Hematopoietic multipotent progenitor cell (in vitro differentiated cells): Measurements from ENCODE around the gene ACSL6. TPM values are rescaled to one million over a fixed set of nuclear protein-coding genes. Genes with fewer than 3 reads are reported as not detected.

Source experiments
- DNase-seq, 3 donors: peaks; one replicate each; pipeline ENCODE4 v3.0.0-alpha.2; 2011 to 2015; ENCODE audit warnings: low read depth in 2 of 3, low spot score in 2 of 3
- total RNA-seq: library from RNA; depleted of rRNA; stranded (reverse); fragments of >200 nt; gene quantifications from one replicate; pipeline ENCODE4 v1.2.3, GENCODE V29; 2012

Gene ACSL6
- total RNA-seq, 1 donor = 0.27 TPM

DNA sequence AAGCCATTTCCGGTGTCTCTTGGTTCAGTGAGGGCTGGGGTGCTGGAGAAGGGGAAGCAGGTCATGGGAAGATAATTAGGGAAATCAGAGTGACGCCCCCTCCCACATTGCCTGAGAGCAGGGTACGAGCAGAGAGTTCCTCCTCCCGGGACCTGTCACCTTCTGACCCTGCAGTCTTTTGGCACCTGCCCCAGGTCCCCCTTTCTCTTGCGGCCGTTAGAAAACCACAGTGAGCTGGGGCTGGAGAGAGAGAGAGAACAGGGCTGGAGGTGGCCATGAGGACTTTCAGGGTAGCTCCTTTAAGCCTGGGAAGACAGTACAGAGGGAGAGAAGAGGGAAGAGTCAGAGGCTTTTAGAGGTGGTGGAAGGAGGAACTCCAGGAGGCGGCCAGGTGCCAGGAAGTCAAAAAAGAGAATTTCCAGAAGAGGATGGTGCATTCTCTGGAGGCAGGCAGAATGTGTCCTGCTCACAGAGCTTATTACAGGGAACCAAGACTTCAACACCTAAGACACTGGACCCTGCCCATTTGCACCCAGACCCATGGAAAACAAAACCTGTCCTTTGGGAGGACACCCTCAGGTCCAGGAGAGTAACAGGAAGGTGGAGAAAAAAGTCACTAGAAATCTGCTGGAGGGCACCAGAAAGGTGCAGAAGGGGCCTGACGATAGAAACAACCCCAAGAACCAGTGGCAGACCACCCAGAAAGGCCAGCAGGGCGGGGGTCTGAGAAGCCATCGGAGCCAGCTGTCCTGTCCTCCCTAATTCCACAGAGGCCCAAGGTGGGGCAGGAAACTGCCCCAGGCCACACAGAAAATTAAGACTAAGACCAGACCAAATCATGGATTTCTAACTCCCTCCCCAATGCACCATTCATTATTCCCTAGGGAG is 6.5 kb upstream of the ACSL6 start:
- DNase-seq = no peak

DNA sequence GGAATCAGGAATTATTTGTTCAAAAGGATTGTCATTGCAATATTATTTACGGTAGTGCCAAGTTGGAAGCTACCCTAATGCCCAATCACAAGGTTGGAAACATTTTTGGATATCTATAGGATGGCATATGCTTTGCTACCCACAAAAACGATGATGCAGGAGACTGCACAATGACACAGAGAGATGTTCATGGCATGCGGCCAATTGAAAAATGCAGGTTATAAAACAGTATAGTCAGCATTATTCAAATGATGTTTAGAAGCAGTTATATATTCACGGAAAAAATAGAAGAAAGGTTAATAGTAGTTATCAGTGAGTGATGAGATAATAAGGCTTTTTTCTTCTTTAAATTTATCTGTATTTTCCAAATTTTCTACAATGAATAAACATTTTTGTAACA is 5.9 kb upstream of the ACSL6 start:
- no peak for DNase-seq

DNA sequence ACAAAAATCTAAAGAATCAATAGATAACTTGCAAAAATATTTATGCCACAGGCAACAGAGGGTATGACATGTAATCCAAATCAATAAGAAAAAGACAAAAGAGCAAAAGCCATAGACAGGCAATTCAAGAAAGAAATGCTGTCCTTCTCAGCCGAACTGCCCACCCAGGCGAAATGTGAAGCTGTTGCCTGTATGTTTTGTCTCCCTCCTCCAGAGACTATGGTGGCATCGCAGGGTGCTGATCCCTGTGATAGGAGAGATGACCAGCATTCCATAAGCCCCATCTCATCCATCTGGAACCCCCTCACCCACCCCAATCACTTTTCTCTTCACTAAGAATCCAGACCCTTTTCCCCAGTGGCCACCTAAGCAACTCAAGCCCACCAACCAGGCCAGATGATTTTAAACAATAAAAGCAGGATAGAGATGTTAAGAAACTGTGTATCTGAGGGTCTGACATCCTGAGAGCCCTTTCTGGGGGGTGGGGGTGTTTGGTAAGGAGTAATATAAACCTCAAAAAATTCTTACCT is 5.3 kb upstream of the ACSL6 start:
- no peak for DNase-seq

DNA sequence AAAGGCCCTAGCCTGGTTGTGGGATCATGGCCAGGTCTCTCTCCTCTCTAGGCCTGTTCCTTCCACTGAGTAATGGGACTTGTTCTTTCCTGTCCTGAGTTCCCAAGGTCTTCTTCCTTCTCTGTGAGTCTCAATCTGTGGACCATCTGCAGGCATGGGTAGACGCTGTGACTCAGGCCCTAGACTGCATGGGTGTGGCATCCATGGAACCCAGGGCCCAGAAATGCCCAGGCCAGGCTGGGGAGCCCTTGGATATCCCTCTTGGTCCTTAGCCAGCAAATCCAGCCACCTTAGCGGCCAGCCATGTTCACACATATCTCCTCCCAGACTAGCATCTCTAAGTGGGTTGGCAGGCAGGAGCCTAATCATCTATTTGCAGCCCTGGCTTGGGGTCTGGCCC is 2.3 kb upstream of the ACSL6 start:
- no peak for DNase-seq

DNA sequence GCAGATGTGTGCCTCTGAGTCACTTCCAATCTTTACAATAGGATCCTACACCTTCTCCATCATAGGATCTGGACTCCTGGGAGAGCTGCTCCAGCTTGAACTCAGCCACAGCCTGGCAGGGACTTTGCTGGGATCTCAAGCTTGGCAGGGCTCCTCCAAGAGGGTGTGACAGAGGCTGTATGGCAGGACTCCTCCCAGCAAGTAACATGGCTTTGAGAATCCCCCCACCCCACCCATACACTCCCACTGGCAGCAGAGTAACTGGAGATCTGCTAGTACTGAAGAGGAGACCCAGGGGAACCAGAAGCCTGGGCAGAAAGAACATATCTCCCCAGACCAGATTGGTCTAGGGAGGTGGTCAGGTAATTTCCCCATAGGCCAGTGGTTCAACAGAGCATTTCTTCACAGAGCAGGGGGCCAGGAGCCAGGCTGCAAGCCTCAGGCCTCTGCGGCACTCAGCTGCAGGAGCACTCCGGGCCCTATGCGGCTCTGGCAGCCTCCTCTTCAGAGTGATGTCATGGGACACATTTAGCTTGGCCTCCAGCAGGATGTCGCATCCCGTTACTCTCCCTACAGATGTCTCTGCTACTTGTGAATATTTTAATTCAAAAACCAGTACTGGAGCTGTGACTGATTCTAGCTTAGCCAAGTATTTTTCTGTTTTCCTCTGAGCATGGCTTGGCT is 1.7 kb upstream of the ACSL6 start:
- no peak for DNase-seq

DNA sequence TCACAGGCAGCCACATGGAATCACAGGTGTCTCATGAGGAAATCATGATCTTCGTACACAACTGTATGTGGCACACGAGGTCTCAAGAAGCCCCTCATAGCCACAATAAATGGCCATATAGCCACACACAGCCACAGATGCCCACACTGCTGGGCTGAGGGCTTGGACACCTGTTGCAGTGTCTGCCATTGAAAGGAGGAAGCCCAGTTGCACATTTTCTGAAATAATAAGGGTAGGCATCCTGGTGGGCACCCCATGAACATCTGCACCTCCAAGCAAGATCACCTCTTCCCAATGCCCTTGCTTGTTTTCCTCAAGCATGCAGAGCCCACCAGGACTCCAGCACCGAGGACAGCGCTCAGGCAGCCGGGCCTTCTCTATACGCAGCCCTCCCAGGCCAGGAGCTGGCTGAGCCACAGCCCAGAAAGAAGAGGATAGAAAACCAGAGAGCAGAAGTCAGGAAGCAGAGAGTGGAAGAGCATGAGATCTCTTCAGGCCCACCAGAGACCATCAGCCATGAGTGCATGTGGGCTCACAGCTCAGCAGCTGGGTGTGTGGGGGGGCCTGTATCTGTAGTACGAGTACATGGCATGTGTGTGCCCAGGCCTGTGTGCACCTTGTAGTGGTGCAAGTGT is 1.0 kb upstream of the ACSL6 start:
- peak in 2 of 3 donors; percentile 68 to 83 for DNase-seq

DNA sequence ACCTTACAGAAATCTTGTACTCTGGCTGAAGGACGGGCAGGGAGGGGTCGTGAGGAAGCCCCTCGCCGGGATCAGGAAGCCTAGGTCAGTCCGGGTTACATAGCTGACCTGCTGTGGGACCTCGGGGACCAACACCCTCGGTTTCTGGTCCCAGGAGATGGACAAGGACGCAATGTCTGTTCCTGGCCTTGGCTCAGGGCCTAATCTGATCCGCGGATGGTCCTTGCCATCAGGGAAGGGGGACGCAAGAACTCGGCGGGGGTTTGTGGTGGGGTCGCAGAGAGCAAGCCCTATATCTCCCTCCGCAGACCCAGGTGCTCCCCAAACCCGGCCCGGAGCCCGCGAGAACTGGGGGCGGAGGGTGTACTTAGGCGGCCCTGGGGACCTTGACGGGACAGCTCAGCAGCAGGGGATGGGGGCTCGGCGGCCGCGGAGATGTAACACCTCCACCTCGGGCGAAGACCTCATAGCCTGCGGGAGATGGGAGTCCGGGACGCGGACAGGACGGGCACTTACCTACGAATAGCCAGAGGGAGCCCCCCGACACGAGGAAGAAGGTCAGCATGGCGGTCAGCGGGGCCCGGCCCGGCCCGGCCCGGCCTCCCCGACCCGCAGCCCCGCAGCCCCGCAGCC is 353 bp downstream of the ACSL6 start:
- DNase-seq = no peak

DNA sequence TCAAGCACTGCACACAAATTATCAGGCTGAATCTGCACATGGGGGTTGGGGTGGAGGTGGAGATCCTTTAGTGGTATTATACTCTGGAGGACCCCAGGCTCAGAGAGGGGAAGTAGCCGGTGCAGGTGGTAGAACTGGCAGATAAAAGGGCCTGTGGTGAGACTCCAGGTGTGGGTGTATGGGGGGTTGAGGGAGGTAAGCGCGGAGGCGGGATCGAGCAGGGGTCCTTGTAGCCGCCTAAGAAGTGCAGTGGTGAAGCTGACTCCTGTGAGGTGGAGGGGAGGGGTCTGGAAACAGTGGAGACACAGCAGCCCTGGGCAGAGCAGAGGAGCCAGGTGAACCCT is 841 bp downstream of the ACSL6 start:
- DNase-seq = no peak

DNA sequence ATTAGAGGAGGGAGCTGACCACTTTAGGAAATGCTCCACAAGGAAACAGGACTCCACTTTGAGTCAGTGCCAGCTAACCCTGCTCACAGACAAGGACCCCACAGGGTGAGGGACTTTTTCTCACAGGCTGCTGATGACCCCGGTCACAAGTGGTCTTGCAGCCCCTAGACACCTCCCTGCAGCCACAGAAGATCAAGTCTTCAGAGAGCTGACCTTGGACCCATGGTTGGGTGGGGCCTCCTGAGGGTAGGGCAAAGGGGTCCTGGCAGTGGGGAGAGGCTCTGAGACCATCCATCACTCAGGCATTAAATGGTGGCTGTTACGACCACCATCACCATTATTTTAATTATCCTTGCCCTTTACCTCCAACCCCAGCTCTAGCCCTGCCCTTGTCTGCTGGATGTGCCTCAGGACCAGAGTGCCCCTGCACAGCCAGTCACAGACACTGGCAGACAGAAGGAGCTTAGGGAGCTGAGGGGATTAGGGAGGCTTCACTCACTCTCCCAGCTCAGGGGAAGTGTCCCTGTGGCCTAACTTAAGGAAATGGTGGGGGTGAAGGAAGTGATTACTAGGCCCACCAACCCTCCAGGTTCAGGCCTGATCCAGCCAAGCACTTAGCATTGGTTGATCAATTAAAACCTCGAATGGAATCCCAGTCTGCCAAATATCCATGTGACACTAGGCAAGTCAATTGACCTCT is 1.6 kb downstream of the ACSL6 start:
- DNase-seq = no peak

DNA sequence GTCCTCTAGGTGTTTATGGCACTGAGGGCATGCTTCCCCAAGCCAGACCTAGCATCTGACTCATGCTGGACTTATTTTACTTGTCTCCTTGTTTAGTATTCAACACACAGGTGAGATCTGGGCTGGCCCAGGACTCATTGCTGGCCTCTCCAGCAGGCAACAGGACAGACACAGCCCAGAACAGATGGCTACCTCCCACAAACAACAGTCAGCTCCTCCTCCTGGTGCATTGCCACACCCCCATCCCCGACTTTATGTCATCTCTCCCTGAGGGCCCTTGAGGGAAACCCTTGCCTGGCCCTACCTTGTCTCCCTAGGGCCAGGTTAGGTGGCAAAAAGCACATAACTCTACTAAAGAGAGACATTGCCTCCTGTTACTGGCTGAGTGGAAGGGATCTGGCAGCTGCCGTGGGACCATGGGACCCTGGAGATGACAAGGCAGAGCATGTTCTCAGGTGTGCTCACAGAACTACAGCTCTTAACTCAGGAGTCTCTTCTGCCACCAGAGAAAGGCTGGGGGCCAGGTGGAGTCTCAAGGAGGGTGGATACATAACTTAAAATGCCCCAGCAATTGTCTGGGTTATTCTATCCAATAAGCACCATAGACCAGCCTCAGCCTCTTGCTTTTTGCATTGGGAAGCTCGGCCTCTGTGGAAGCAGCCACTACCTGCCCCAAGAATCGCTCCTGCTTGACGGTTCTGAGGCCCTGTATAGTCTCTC is 2.3 kb downstream of the ACSL6 start:
- no peak for DNase-seq

DNA sequence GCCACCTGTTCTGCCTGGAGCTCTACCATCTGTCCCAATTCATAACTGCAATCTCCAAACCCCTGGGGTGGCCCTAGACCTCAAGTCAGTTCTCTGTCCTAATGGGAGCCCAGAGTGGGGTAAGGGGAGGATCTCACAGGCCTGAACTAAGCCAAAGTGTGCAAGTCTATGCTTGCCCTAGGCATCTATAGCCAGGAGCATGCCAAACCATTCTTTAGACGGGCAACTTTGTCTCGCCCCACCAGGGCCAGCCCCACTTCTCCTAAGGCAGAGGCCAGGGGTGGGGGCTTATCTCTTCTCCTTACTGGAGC is 3.3 kb downstream of the ACSL6 start:
- no peak for DNase-seq

DNA sequence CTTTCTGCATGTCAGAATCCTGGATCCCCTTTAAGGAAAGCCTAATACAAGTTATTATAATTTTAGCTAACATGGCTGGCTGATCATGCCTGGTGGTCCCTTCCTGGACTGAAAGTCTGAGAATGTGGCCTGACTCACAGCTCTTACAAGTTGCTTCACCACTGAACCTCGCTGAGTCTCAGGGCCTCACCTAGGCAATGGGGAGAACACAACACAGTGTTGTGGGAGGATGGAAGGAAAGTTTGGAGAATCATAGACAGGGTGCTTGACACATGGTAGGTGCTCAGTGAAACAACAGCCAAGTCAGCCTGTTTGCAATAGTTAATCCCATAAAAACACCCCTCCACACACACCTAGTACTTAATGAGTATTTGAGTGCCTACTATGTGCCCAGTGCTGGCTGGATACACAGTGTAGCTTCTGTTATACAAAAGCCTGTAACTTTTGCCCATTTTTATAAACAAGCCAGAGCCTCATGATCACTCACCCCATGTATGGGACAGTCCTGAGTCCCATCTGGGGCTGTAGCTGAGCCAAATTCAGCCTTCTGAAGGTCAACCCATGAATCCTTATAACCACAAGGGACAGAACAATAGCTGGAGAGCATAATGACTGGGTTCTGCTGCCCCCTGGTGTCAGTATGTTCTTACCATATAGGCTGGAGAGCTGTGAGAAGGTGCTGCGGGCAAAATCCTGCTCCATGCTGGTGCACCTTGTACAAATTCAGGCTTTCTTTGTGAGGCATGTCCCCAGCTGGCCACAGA is 3.9 kb downstream of the ACSL6 start:
- peak; percentile 59 to 90 (median 73) for DNase-seq

DNA sequence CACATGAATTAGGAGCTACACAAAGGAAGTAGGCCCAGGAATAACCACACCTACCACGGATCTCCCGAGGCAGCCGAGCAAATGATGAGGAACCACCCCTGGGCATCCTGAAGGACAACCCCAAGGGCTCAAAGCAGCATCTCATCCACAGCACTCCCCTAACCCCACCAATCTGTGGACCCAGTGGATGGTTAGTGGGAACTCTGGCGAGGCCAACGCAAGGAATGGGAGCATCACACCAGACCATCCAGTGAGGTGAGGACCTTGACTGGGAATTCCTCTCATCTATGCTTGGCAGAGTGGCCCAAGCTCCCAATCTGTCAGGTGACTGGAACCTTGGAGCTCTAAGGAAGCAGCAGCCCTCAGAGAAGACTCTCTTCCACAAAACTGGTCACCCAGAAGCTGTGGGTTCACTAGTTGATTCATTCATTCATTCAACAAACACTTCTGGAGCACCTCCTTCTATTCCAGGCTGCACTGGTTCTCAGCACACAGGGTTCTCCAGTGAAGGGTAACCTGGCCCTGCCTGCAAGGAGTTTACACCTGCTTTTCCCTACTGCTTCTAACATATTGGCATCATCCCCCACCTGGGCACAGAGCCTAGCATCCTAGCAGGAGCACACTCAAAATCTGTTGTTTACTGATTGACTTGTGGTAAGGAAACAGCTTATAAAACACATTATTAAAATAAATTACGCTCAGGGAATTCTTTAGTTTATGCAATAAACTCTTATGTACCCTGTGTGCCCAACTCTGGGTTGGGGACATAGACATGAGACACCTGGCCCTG is 4.9 kb downstream of the ACSL6 start:
- DNase-seq = no peak

DNA sequence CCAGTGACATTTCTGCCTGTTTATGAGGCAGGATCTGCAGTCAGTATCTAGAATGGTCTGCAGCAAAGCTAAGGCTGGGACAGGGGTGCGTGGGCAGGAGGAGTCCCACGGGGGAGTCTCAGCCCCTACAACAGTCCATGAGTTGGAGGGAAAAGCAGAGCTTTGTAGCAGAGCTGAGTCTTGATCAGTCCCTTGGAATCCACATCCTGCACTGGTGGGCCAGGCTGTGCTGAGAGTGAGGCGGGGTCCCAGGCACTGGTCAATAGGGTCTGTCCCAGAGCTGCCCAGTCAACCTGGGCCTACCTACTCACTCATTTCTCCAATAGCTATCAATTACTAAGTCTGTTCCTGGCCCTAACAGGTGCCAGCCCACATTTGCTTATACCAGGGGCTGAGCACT is 5.9 kb downstream of the ACSL6 start:
- no peak for DNase-seq

DNA sequence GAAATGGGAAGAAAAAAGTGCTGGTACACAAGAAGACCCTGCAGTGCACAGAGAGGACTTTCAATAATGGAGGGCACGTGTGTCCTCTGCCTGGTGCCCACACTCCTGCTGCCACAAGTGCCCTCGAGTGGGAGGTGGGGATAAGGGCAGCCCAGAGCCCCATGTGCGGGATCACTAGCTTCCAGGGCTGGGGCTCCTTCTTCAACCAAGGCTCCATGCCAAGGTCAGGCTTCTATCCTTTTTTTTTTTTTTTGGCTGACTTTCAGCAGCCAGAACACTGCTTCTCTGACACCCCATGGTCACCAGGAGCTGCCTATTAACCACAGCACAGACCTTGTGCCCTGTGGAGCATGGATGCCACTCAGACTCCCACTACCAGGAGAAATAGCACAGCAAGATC is 7.5 kb downstream of the ACSL6 start:
- DNase-seq = no peak

DNA sequence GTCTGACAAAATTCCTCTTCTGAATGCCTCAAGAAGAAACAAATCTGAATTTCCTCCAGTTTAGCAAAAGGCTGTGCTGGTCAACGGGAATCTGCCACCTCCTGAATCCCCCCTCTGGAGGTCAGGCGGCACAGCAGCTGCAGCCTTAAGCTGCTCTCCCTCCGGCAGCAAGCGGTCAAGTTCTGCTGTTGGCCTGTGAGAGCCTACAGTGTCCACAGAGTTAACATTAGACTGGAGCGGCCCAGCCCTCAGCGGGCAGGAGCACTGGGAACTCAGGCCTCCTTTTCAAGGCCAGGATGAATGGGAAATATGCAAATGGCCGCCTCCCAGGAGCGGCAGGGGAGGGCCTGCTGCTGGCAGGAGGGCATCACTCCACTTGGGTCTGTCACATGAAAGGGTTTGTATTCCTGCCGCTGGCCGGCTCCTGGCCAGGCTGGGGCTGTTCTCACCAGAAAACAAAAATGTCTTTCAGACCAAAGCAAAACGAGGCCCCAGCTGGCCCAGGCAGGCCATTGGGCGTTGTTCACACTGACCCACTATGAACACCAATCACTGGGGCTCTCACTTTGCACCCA is 8.2 kb downstream of the ACSL6 start:
- DNase-seq = no peak

DNA sequence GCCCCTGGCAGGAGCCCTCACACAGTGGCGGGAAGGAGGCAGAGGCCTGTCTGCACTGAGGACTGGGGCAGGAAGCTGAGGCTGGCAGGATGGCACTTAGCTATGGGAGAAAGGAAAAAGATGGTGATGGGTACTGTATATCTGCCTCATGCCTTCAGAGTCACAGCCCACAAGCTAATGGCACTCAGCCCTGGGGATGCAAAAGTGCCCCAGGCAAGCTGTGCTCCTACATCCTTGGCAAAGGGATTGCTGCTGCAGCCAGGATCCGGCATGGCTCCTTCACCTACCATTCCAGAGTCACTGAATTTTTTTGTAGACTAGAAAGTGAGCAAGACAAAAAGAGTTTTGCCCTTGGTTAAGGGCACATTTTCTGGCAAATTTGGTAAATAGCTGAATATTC is 8.7 kb downstream of the ACSL6 start:
- no peak for DNase-seq
